Measurements from ENCODE around the gene HYLS1.

Gene HYLS1

DNA sequence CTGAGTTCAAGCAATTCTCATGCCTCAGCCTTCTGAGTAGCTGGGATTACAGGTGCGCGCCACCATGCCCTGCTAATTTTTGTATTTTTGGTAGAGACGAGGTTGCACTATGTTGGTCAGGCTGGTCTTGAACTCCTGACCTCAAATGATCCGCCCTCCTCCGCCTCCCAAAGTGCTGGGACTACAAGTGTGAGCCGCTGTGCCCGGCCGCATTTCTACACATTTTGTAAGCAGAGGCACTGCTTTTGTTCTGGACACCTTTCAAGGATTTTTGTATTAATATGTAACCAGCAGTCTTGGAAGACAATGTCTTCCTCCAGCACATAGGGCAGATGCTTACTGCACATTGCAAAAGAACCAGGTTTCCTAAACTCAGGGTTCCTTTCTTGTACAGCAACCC, 47.0 kb downstream of the HYLS1 start:
- DNase-seq = no peak

DNA sequence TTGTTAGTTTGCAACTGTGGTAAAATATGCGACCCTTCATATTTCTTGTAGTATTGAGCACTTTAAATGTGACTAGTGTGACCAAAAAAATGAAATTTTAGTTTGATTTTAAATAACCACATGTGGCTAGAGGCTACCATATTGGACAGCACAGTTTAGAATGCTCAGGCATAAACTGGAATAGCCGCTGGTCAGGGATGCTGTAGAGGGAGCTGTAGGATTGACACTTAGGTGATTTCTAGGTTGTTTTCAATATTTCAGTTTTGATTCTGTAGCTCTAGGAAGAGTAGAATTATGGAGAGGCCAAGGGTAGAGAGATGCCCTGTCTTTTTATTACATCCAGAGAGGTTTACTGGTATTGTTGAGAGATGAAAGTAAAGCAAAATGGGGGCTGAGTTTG, 47.6 kb downstream of the HYLS1 start:
- no peak for DNase-seq

DNA sequence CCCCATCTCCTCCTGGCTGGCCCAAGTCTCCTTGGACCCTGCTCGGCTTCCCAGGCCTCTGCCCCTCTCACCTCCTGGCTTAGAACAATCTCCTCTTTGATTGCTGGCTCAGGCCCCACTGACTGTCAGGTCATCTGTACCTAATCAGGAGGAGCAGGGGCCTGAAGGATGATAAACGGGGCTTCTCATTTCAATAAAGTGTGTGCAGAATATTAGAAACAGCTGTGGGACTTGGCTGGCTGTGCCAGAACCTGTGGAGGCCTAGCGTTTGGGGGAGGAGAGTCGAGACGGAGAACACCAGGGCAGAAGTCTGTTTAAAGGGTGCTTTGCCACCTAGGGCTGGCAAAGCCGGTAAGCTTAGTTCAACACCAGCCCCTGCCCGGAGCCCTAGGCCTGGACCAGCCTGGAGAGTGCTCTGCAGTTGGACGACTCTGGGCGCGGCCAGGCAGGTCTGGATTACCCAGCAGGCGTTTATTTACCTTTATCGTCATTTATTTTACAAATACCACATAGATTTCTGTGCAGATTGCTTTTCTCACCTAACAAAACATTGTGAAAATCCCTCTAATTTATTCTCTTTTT, 48.2 kb downstream of the HYLS1 start:
- DNase-seq = no peak

DNA sequence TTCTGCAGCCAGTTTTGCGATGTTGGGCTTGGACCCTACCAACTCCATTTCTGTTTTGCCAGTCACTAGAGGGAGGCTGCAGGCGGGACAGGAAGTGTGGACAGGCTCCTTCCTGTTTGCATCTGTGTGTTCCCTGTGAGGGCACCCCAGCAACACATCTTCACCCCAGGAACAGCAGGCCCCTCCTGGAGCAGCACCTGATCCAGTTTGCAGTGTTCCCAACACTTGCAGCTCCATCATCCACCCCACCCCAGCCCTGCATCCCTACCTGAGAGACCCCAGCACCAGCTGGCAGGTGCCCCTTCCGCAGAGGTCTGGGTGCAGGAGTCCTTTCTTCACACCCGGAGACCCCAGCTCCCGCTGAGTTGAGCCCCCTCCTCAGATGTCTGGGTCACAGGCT, 51.0 kb downstream of the HYLS1 start:
- DNase-seq = no peak

DNA sequence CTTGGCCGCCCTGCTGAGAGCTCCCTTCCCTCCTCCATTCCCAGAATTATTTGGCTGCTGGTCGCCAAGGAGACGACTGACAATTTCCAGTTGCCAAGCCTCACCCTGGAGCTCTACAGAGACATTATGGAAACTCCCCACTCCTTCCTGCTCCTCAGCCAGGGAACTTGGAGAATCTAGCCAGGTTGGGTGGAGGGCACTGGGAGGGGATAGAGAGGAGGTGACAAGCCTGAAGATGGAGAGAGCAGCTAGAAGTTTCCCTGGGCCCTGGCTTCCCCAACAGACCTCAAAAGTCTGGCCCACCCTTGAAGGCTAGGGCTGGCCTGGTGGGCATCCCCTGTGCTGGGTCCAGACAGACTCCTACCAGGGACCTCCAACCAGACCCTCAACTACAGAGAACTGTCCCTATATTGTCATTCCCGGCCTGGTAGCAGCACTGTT, 51.6 kb downstream of the HYLS1 start:
- no peak for DNase-seq

DNA sequence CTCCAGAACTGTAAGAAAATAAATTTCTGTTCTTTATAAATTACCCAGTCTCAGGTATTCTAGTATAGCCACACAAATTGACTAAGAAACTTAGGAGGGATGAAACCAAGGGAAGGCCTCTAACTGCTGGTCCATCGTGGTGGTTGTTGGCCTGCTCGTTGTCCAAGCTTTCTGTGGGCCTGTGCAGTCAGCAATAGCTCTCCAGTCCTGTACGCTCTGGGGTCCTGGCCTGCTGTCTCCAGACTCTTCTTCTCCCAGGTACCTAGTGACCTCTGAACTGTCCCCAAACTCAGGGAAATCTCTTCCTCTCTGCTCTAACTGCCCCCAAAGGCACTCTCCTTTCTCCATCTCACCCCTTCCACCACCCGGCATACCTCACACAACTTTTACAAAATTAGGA, 52.7 kb downstream of the HYLS1 start:
- no peak for DNase-seq

DNA sequence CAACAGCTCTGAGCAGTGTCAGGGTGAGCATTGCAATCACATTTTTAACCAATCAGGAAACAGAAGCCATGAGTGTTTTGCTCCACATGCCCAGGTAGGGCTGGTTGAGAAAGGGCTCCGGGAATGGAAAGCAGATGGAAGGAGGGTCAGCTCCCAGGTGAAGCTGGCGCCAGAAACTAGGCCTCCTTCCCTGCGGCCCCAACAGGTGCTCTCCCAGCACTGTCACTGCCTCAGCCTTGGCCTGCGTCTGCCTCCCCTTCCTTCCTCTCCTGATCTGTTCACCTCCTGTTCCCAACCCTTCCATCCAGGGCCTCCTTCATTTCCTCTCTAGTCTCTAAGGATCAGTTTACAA, 53.8 kb downstream of the HYLS1 start:
- DNase-seq = no peak

DNA sequence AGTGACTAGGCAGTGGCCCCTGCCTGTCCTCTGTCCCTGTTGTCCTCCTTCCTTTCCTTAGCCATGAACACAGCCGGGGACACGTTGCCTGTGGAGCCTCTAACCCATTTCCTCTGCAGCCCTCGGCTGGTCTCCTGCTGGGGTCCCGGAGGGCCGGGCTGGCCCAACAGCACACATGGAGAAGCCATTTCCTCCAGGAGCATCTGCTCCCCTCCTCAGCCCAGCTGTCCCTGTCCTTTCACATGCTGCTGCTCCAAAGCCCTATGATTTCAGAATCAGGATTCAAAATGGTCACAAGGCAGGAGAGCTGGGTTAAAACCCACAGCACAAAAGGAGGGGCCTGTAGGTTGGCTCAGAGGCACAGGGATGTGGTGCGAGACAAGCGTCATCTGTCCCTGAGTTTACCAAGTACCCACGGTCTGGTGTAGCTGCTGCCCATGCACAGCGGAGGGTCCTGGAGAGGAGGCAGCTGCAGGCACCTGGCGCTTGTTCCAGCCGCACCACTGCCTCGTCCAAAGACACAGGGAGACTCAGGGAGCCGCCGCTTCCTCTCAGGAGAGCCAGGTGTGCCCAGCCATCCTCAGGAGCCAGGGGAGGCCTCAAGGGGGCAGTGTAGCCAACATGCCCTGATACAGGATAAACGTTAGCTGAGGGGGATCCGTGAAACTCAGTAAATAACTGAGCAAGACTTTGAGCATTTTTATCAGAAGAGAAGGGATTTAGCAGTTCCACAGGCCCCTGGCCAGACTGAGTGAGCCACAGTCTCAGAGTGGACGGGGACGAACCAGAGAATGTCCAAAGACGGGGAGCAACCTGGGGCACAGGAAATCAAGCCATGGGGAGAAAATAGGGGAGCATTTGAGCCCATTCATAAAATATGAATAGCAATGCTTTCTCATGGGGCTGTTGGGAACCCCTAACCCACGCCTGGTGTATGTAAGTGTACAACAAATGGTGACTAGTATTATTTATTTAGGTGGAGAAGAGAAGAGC, 54.4 kb downstream of the HYLS1 start:
- peak; percentile 56 for DNase-seq

DNA sequence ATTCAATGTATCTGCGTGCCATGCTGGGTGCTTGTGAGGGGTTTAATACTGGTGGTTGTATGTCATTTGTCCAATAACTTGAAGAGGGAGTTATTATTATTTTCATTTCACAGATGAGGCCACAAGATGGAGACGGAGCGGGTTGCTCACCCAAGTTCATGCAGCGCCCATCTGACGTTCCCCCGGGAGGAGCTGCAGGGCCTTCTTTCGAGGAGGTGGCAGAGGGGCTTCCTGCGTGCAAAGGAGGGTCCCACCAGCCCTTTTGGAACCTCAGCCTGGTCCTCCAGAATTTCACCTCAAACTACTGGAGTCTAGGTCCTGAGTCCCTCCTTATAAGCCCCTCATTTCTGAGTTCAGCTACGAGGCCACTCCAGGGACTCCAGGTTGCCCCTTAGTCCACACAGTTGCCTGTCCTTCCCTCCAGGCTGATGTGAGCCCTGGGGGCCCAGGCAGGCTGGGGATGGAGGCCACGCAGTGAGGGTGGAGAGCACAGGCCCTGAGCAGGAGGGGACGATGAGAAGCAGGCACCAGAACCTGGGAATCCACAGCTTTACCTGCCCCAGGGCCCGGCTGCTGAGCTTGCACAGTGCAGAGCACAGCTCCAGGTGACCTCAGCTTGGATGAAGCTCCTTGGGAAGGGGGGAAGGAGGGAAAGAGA, 55.4 kb downstream of the HYLS1 start:
- no peak for DNase-seq

DNA sequence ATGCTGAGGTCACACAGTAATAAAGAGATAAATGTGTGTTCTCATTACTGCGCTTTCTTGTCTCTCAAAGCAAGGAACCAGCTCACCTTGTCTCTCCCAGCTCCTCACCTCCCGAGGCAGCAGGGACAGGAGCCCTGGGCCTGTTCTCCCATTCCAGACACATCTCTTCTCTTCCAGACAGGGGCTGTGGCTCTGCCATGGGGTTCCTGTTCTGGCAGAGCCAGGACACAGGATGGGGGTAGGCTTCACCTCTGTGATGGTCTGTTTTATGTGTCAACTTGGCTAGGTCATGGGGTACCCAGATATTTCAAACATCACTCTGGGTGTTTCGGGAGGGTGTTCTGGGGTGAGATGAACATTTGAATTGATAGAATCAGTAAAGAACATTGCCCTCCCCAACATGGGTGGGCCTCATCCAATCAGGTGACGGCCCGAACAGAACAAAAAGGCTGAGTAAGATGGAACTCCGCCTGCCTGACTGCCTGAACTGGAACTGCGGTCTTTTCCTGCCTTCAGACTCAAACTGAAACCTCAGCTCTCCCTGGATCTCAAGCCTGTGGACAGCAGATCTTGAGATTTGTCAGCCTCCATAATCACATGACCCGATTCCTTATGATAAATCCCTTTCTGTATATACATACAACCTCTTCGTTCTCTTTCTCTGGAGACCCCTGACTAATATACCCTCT, 56.3 kb downstream of the HYLS1 start:
- DNase-seq = no peak

DNA sequence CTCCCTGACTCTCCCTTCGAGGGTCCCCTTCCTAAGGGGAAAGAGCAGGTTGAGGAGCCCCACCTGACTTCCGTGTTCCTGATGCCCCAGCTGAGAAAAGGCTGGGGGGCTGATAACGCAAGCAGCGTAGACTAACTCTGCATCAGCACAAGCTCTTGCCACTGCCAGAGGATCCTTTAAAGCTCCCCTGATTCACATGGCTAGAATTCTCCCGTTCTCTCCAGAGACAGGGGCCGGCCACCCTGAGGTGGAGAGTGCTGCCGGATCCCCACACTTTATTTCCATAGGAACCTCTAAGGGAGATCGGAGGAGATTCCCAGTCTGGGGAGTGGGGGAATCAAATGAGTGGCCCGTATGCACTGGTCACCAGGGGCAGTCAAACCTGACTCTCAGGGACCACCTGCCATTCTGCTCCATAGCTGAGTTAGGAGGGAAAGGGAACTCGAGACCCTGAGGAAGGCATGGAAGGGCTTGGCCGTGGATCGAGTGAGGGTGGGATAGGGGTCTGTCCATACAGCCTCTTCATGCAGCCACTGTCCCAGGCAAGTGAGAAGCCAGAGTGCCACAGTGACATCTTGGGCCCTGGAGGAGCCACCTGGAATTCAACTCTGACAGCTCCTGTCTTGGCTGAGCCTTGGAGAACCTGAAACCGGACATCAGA, 57.0 kb downstream of the HYLS1 start:
- DNase-seq = no peak

DNA sequence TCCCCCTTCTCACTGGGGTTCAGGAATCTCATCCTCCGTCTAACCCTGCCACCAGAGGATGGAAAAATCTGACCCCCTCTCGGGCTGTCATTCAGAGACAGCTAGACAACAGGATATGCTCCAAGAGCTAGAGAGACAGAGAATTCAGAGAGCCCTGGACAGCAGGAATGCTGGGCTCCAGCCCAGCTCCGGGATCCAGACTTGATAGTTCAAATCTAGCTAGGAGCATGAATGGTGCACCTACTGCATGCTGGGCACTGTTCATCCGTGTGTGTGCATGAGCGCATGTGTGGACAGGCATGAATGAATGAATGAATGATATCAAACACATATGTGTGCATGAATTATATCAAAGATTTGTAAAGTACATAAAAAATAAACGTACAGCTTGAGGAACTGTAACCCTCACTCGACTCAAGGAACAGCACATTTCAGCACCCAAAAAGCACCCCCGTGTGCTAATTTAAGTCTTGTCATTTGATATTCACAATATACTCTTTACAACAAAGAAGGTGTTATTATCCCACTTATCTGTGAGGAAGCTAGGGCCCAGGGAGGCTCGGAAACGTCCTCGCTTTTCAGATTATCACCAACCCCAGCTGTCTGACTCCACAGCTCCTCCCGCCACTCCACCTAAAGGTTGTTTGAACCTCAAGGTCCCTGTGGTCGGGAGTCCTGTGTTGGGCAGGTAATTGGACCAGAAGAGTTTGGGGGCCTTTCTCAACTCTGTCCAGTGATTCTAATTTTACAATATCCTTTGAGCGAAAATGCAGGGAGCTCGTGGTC, 57.7 kb downstream of the HYLS1 start:
- DNase-seq = no peak

DNA sequence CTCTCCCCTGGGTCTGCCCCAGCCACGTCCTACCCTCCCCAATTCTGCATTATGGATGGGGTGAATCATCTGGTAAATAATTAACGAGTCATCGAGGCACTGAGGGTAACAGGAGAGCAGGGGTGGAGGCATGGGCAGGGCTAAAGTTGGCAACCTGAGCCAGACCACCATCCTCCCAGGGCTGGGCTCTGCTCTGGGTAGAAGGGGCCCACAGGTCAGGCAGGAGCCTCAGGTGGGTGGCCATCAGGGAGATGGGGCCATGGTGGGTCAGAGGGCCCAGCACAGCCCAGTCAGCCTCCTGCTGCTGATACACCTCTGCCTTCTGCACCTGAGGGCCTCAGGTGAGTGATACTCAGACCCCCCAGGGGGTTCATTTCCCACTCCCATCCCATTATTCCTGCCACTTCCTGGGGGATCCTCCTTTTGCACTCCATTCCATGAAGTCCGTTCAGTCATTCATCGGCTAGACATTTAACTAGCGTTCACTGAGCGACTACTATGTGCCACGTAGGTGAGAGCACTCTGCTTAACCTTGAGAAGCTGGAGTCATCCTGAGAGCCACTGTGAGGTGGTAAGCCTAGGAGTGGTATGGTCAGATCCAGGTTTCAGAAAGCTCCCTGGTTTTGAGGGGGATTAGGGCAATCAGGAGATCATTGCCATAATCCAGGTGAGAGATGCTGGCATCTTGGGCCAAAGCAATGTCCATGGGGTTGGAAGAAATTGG, 58.5 kb downstream of the HYLS1 start, which contains the start of gene VSIG10L2:
VSIG10L2 (plus strand) TSS at position 248 of the 724 bp plus-strand sequence; CDS start at position 260, 12 bp downstream.
- no peak for DNase-seq

DNA sequence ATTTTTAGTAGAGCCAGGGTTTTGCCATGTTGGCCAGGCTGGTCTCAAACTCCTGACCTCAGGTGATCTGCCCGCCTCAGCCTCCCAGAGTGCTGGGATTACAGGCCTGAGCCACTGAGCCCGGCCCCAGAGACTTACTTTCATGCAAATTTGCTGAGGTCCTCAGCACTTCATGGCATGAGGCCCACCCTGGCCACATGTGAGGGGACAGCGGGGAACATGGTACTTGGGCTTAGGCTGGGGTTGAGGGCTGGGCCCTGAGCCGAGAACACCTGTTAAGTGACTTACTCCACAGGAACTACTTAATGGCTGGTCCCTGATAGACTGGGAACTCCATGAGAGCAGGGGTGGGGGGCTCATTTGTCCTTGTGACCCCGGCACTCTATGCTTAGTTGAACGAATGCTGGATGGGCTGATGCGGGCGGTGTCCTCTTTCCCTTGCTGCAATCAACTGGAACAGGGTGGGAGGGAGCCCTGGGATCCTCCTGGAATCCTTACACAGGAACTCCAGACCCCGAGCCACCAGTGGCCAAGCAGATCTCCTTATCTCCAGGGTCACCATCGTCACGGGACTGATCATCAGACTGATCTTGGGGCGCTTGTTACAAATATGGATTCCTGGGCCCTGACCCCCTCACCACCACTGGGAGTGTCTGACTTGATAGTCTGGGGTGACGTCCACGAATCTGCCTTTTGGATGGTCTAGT, 59.4 kb downstream of the HYLS1 start:
- no peak for DNase-seq

DNA sequence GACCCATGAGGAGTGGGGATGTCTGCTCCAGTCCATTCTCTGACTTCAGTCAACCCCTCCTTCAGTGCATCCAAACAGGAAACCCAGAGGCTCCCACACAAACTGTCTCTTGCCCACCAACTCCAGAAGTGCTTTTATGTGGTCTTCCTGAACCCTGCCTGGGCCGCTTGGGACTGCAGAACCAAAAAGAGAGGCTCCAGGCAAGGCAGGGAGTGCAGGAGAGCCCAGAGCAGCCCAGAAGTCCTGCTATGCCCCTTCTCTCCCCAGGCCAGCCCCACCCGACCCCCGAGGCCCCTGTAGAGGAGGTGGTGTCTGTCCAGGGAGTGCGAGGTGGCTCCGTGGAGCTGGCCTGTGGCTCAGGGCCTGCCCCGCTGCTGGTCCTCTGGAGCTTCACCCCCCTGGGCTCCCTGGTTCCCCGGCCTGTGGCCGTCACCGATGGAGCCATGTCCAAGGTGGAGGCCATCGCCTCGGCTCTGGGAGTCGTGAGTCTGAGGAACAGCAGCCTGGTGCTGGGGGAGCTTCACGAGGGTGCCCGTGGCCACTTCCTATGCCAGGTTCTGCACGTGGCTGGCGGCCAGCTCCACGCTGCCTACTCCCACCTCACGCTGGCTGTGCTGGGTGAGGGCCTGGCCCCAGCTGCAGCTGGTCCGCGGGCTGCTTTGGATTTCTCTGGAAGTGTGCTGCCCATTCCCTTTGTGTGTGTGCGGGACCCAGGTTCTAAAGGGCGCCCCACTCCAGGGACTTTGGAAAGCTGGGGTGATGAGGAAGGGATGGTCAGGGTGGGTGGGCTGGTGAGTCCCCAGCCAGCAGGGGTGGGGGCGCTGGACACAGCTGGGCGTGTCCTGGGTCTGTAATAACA, 60.2 kb downstream of the HYLS1 start:
- DNase-seq = no peak

DNA sequence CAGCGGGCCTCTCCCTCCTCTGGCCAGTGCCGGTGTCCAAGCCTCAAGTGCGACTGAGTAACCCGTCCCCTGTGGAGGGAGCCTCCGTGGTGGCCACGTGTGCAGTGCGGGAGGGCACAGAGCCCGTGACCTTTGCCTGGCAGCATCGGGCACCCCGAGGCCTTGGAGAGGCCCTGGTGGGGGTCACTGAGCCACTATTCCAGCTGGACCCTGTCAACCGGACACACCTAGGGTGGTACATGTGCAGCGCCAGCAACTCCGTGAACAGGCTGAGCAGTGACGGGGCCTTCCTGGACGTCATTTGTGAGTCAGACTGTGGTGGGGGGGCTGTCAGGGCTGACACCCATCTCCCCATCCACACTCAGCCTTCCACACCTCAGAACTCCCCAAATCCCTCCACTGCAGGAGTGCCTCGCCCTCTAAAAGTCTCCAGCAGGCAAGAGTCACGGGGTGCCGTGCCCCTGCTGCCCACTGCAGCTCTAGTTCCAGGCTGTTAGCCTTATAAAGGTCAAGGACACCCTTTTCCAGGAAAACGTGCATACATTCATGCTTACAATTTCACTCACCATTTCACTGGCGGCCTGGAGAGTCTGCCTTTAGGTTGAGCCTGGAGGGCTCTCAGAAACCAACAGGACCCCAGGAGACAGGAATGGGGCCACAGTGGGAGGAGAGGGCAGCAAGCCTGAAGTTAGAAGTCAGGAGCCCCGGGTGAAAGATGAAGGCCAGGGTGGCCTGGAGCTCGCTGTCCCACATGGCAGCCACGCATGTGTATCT, 61.0 kb downstream of the HYLS1 start:
- DNase-seq = no peak

DNA sequence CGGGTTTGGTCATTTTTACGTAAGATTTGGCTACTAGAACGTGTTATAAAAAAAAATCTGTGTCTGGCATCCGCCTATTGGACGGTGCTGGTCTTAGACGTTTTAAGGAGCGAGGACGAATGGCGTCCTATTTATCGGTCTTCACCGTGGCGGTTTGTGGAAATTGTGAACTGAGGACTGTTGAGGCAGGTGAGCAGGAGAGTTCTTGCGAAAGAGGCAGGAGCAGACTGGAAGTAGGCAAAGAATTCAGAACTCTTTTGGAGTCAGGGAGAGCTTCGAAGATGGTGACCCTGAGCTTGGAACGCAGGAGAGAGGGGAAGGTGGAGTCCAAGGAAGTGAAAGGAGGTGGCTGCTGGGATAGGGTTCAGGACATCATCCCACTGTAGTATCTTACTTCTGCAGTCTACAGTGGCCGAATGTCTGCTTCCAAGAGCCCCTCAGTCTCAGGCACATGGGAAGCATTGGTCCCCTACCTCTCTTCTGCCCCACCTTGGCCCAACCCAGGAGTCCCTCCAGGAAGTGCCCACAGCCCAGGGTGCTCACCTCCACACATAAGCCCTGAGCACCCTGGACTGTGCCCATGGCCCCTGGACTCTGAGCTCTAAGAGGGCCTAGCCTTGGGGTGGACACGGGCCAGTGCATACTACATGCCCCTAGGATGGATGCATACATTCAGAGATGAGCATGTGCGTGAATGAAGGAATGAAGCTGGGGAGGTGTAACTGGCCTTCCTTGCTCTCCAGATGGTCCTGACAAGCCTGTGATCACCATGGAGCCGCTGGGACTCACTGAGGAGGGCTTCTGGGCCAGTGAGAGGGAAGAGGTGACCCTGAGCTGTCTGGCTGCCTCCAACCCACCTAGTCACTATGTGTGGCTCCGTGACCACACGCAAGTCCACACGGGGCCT, 62.1 kb downstream of the HYLS1 start:
- DNase-seq = no peak

DNA sequence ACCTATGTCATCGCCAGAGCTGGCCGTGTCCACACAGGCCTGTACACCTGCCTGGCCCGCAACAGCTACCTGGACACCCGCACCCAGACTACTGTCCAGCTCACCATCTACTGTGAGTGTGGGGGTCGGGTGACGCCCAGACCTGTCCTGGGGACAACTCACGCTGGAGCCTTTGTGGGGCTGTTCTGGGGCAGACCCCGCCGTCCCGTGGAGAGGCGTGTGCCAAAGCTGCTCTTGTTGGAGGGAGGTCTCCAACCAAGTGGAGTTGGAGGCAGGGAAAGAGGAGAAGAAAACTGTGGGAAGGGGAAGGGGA, 62.7 kb downstream of the HYLS1 start:
- no peak for DNase-seq

All from OCI-M1 (cell line).